WERI-Rb-1 (cell line): ENCODE data around the gene PDIA4.

Source experiments
- DNase-seq: peaks from one replicate; pipeline ENCODE4 v3.0.0-alpha.2; 2020
- H3K27ac ChIP-seq: fragments of 250-450 bp; sonication (Bioruptor Pico); 2 replicates; pipeline ENCODE4 v1.5.1; 2020; ENCODE audit warnings: mild to moderate bottlenecking, moderate library complexity
- H3K27me3 ChIP-seq: fragments of 250-450 bp; sonication (Bioruptor Pico); 2 replicates; pipeline ENCODE4 v1.5.1; 2021; ENCODE audit warnings: mild to moderate bottlenecking, low read depth, moderate library complexity; ENCODE audit not compliant: insufficient read depth, severe bottlenecking
- H3K36me3 ChIP-seq: fragments of 250-450 bp; sonication (Bioruptor Pico); 2 replicates; pipeline ENCODE4 v1.5.1; 2020; ENCODE audit warnings: mild to moderate bottlenecking, moderate library complexity
- H3K4me3 ChIP-seq: 2 replicates; pipeline ENCODE4 v1.5.1; 2011; ENCODE audit warnings: low read depth, mild to moderate bottlenecking, control low read depth, low read length
- H3K9me3 ChIP-seq: fragments of 250-450 bp; sonication (Bioruptor Pico); 2 replicates; pipeline ENCODE4 v1.5.1; 2021; ENCODE audit warnings: mild to moderate bottlenecking, moderate library complexity; ENCODE audit not compliant: severe bottlenecking
- CTCF ChIP-seq: IDR thresholded peaks from 2 replicates; pipeline ENCODE4 v1.5.1; 2011; ENCODE audit warnings: low read depth, mild to moderate bottlenecking, control low read depth, inconsistent platforms, low read length

The PDIA4 gene

GRCh38 chr7:148958061-148958460 lies 70.2 kb downstream of the PDIA4 start:
- H3K27ac ChIP-seq = no peak overlapping the region
- no peaks in the 10 kb centered on the region for H3K9me3 ChIP-seq
- no peaks in the 10 kb centered on the region for H3K27me3 ChIP-seq
- DNase-seq = no peak
- no peaks in the 10 kb centered on the region for H3K36me3 ChIP-seq
- no peak for TF ChIP-seq CTCF
- no peak overlapping the region for H3K4me3 ChIP-seq

- no peaks in the 10 kb centered on the region for H3K9me3 ChIP-seq
- no peak overlapping the region for H3K4me3 ChIP-seq
- no peak for DNase-seq
- H3K27me3 ChIP-seq = no peaks in the 10 kb centered on the region
- no peak overlapping the region for H3K27ac ChIP-seq
- no peak for TF ChIP-seq CTCF
- no peaks in the 10 kb centered on the region for H3K36me3 ChIP-seq
These were observed 73.5 kb downstream of the PDIA4 start for GRCh38 chr7:148954766-148955165.

GRCh38 chr7:148953676-148954075 lies 74.6 kb downstream of the PDIA4 start:
- TF ChIP-seq CTCF = no peak
- DNase-seq = no peak
- no peak overlapping the region for H3K27ac ChIP-seq
- H3K4me3 ChIP-seq = no peak overlapping the region
- no peaks in the 10 kb centered on the region for H3K9me3 ChIP-seq
- no peaks in the 10 kb centered on the region for H3K36me3 ChIP-seq
- no peaks in the 10 kb centered on the region for H3K27me3 ChIP-seq
